Gastrocnemius medialis (tissue), 4 donors: ENCODE results near the gene DPYD.

ENCODE experiments used
- CTCF ChIP-seq, 5 experiments: fragments of 450-650 bp in 3 of 5; fragments of 200-600 bp in 2 of 5; sonication (generic) in 2 of 5; IDR thresholded peaks in 4 of 5; conservative IDR thresholded peaks in 1 of 5; 1 replicate in 4 of 5; 2 replicates in 1 of 5; pipeline ENCODE4 v1.5.1; 2016 to 2019; ENCODE audit warnings: antibody characterized with exemption in 5 of 5, mild to moderate bottlenecking in 3 of 5, moderate library complexity in 3 of 5
- POLR2A ChIP-seq, 2 donors: fragments of 450-650 bp; IDR thresholded peaks; one replicate each; pipeline ENCODE4 v1.6.1; 2017; ENCODE audit warnings: antibody characterized with exemption in 2 of 2, mild to moderate bottlenecking in 2 of 2, moderate library complexity in 2 of 2

DNA sequence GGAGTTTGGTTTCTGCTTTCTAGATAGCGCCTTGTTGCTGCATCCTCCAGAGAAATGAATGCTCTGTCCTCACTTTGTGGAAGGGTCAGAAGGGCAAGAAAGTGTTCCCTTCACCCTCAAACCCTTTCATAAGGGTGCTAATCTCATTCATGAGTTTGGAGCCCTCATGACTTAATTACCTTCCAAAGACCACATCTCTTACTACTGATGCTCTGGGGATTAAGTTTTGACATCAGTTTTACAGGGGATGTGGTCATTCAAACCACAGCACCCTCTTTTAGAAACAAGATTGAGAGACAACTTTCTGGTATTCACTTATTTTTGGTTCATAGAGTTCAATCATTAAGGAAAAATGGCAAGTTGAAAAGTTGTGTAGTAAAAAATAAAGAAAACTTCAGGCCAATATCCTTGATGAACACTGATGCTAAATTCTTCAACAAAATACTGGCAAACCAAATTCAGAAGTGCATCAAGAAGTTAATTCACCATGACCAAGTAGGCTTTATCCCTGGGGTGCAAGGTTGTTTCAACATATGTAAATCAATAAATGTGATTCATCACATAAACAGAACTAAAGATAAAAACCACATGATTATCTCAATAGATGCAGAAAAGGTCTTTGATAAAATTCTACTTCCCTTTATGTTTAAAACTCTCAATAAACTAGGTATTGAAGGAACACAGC is 757.1 kb downstream of the DPYD start:
- no peak for TF ChIP-seq CTCF (IDR thresholded peaks at IDR 0.05 in 4 of 5, conservative IDR thresholded peaks at IDR 0.05 in 1 of 5)
- no peak for TF ChIP-seq POLR2A (IDR thresholded peaks at IDR 0.05)
